OCI-LY7 (cell line): ENCODE measurements around the gene CABP4. TPM values are rescaled to one million over a fixed set of nuclear protein-coding genes. Genes with fewer than 3 reads are reported as not detected.

Experiments used
- BruUV-seq: library from RNA; stranded (reverse); fragments of 400-500 nt; replicated peaks from 2 replicates; lab custom pipeline; 2021; lab: Mats Ljungman, UMichigan
- CTCF ChIA-PET: fragments of 300-600 bp; sonication (Branson Sonifier 250); formaldehyde crosslinking; loops from one replicate; lab custom pipeline; 2022; ENCODE audit warnings: antibody characterized with exemption; ENCODE audit not compliant: unreplicated experiment; lab: Charles Lee
- POLR2A ChIA-PET: fragments of 300-600 bp; sonication (Branson Sonifier 250); formaldehyde crosslinking; loops from one replicate; lab custom pipeline; 2022; ENCODE audit warnings: antibody characterized with exemption; lab: Charles Lee
- DNase-seq: peaks from one replicate; pipeline ENCODE4 v3.0.0-alpha.2; 2015; ENCODE audit warnings: low spot score
- H2AFZ ChIP-seq: fragments of 200-600 bp; sonication (generic), shearing (Covaris generic); 2 replicates; pipeline ENCODE4 v1.6.1; 2014; ENCODE audit warnings: mild to moderate bottlenecking, antibody characterized with exemption, low read length, moderate library complexity
- H3K27ac ChIP-seq: fragments of 200-600 bp; sonication (generic); 2 replicates; pipeline ENCODE4 v1.5.1; 2014; ENCODE audit warnings: mixed run types, low read depth, mild to moderate bottlenecking, moderate library complexity, low read length, inconsistent platforms; ENCODE audit not compliant: poor library complexity, severe bottlenecking
- H3K36me3 ChIP-seq: fragments of 200-600 bp; sonication (generic); 2 replicates; pipeline ENCODE4 v1.6.1; 2014; ENCODE audit warnings: mild to moderate bottlenecking, antibody characterized with exemption, low read length, moderate library complexity, mixed read lengths; ENCODE audit not compliant: insufficient read depth
- H3K4me1 ChIP-seq: fragments of 200-600 bp; sonication (generic); 2 replicates; pipeline ENCODE4 v1.5.1; 2014; ENCODE audit warnings: mild to moderate bottlenecking, low read length; ENCODE audit not compliant: insufficient read depth, poor library complexity, severe bottlenecking
- H3K4me2 ChIP-seq: fragments of 200-600 bp; sonication (generic); 2 replicates; pipeline ENCODE4 v1.6.1; 2014; ENCODE audit warnings: mild to moderate bottlenecking, low read length
- H3K4me3 ChIP-seq: fragments of 200-600 bp; sonication (generic); 2 replicates; pipeline ENCODE4 v1.5.1; 2014; ENCODE audit warnings: mild to moderate bottlenecking, low read depth, low read length; ENCODE audit not compliant: poor library complexity, severe bottlenecking
- H3K79me2 ChIP-seq: fragments of 200-600 bp; sonication (generic); 2 replicates; pipeline ENCODE4 v1.6.1; 2016; ENCODE audit warnings: low read depth, mild to moderate bottlenecking, low read length, moderate library complexity, mixed read lengths; ENCODE audit not compliant: insufficient read depth
- H3K9me2 ChIP-seq: fragments of 200-600 bp; sonication (generic); 2 replicates; pipeline ENCODE4 v1.6.1; 2016; ENCODE audit warnings: mild to moderate bottlenecking, low read length, mixed read lengths; ENCODE audit not compliant: insufficient read depth
- H3K9me3 ChIP-seq: fragments of 200-600 bp; sonication (generic); 2 replicates; pipeline ENCODE4 v1.6.1; 2014; ENCODE audit warnings: mild to moderate bottlenecking, mixed run types, low read length, mixed read lengths
- H4K20me1 ChIP-seq: fragments of 200-600 bp; sonication (generic); 2 replicates; pipeline ENCODE4 v1.6.1; 2014; ENCODE audit warnings: mild to moderate bottlenecking, antibody characterized with exemption, low read length, moderate library complexity, mixed read lengths; ENCODE audit not compliant: insufficient read depth
- CTCF ChIP-seq: fragments of 200-600 bp; sonication (generic); conservative IDR thresholded peaks from 2 replicates; pipeline ENCODE4 v1.5.1; 2014; ENCODE audit warnings: mild to moderate bottlenecking, antibody characterized with exemption, low read length, moderate library complexity, mixed read lengths
- EZH2phosphoT487 ChIP-seq: fragments of 200-600 bp; sonication (generic); IDR thresholded peaks from 2 replicates; pipeline ENCODE4 v1.6.1; 2018; ENCODE audit warnings: low read depth, borderline replicate concordance, mild to moderate bottlenecking, mixed run types, antibody characterized with exemption, low read length, moderate library complexity, mixed read lengths
- intact Hi-C: fragments of 100-400 bp; cut with micrococcal nuclease; formaldehyde crosslinking; loops from one replicate; pipeline ENCODE4 v1.10.0; 2022; ENCODE audit not compliant: unreplicated experiment
- total RNA-seq, 2 experiments: library from RNA; depleted of rRNA in 1 of 2; stranded (reverse); fragments of >200 nt in 1 of 2; shearing (Covaris generic) in 1 of 2; gene quantifications; 2 replicates each; pipeline ENCODE4 v1.2.3, GENCODE V29; 2014 to 2022

CABP4 gene
- total RNA-seq, 2 experiments from 2014 or later, result 3.0 to 11.5 TPM

- peaks cover 44% of the 10 kb centered on the region for H3K4me1 ChIP-seq
- no peaks in the 10 kb centered on the region for H4K20me1 ChIP-seq
These were observed 31.5 kb downstream of the CABP4 start for GRCh38 chr11:67486481-67487195.

GRCh38 chr11:67489203-67489884 lies 34.2 kb downstream of the CABP4 start:
- DNase-seq, result no peak
- TF ChIP-seq EZH2phosphoT487 (no peak), CTCF (no peak)
- no peaks in the 10 kb centered on the region for H4K20me1 ChIP-seq
- H3K9me3 ChIP-seq, result no peaks in the 10 kb centered on the region
- H3K4me2 ChIP-seq, result no peak overlapping the region
- no TSS peak for BruUV-seq
- ChIA-PET CTCF (no interaction called here), POLR2A (no interaction called here)
- no peak overlapping the region for H3K27ac ChIP-seq
- intact Hi-C loops, result no loop called here
- peaks cover 17% of the 10 kb centered on the region; the same call in 1 of the 2 replicates for H3K79me2 ChIP-seq
- H2AFZ ChIP-seq, result no peak overlapping the region
- H3K9me2 ChIP-seq, result no peaks in the 10 kb centered on the region
- no peak overlapping the region for H3K4me3 ChIP-seq
- peaks cover 27% of the 10 kb centered on the region for H3K4me1 ChIP-seq
- peaks cover 68% of the 10 kb centered on the region for H3K36me3 ChIP-seq

More at GRCh38 chr11:67486481-67487195, 31.5 kb downstream of the CABP4 start:
- Histone ChIP-seq H3K79me2 (peaks cover 28% of the 10 kb centered on the region; the same call in 1 of the 2 replicates), H3K4me2 (peak overlapping the region; percentile 95), H2AFZ (no peak overlapping the region), H3K4me3 (peak overlapping the region; percentile 18), H3K9me3 (no peaks in the 10 kb centered on the region), H3K9me2 (no peaks in the 10 kb centered on the region), H3K36me3 (peaks cover 44% of the 10 kb centered on the region), H3K27ac (peak overlapping the region; percentile 87)
- no peak for DNase-seq
- TF ChIP-seq CTCF (no peak), EZH2phosphoT487 (no peak)
- intact Hi-C loops, result no loop called here
- no TSS peak for BruUV-seq
- ChIA-PET CTCF (no interaction called here), POLR2A (interaction anchor here (0.6 to 1.8 kb wide), 8 partner anchors 12 to 112 kb away, joined by 3 to 5 read pairs (median 3); no protein-coding TSS in a partner anchor)
